Left ventricle myocardium inferior (tissue), 1 donor: ENCODE results near the gene NOVA2. TPM values are rescaled to one million over a fixed set of nuclear protein-coding genes. Genes with fewer than 3 reads are reported as not detected.

ENCODE experiments used
- DNase-seq: peaks from one replicate; pipeline ENCODE4 v3.0.0-alpha.2; 2020
- H3K27ac ChIP-seq: fragments of 200-600 bp; replicated peaks from 2 replicates; pipeline ENCODE4 v1.8.0; 2021
- H3K27me3 ChIP-seq: fragments of 200-600 bp; 2 replicates; pipeline ENCODE4 v1.8.0; 2021; ENCODE audit warnings: low read depth
- H3K36me3 ChIP-seq: fragments of 200-600 bp; 2 replicates; pipeline ENCODE4 v1.8.0; 2021
- H3K4me1 ChIP-seq: fragments of 200-600 bp; 2 replicates; pipeline ENCODE4 v1.8.0; 2021
- H3K4me3 ChIP-seq: fragments of 200-600 bp; 2 replicates; pipeline ENCODE4 v1.8.0; 2021; ENCODE audit warnings: mild to moderate bottlenecking, moderate library complexity
- H3K9me3 ChIP-seq: fragments of 200-600 bp; replicated peaks from 2 replicates; pipeline ENCODE4 v1.8.0; 2021
- intact Hi-C: fragments of 100-400 bp; cut with micrococcal nuclease; formaldehyde crosslinking; loops from one replicate; pipeline ENCODE4 v1.11.0; 2022
- total RNA-seq: library from RNA; stranded (reverse); fragmentation: NEBNext Ultra II Directional; extraction: Animal tissue kit (Norgen Biotek cat#: 25700); gene quantifications from one replicate; pipeline ENCODE4 v1.2.1, GENCODE V29; 2021
- TF ChIP-seq, protein P1 (sequence below): fragments of 200-600 bp; IDR thresholded peaks from 2 replicates; pipeline ENCODE4 v1.8.0; 2021; ENCODE audit warnings: antibody characterized with exemption, mild to moderate bottlenecking, borderline replicate concordance
- donor health status: DM: no; HTN: yes; CAD: no; lungs with severe emphysema.

Gene NOVA2
- total RNA-seq, 1 donor from 2014 or later: 5.0 TPM

DNA sequence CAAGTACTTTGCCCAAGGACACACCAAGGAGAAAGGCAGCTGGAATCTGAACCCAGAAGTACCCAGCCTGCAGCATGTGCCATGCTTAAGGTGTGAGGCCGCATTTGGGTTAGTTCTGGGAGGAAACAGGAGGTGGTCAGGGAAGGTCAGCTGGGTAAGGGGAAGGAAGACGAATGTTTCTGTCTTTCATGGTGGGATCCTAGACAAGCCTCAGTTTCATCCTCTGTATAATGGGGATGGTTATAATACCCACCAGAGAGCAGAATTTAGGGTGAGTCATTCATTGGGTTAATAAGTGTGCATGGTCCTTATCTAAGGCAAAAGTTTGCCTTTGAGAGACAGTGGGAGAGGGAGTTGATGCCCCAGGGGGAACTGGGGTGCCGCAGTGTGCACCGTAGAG lies 25.2 kb upstream of the NOVA2 start:
- peaks cover 28% of the 10 kb centered on the region for H3K27me3 ChIP-seq
- intact Hi-C loops: no loop called here

DNA sequence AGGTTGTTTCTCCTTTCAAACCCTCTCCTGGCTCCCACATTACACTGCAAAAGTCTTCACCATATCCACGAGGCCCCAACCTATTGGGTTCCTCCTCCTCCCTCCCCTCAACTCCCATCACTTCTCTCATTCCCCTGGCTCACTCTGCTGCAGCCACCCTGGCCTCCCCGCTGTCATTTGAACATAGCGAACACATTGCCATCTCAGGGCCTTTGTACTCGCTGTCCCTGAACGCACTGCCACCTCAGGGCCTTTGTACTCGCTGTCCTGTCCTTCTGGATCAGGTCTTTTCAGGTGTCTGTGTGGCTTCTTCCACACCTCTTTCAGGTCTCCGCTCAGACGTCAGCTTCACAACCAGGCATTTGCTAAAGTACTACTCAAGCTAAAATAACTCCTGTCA lies 23.3 kb upstream of the NOVA2 start:
- H3K9me3 ChIP-seq: no peaks in the 10 kb centered on the region
- peaks cover 31% of the 10 kb centered on the region for H3K4me1 ChIP-seq
- no peak for DNase-seq
- H3K4me3 ChIP-seq: no peak overlapping the region
- peaks cover 28% of the 10 kb centered on the region for H3K27me3 ChIP-seq
- TF ChIP-seq, protein P1, sequence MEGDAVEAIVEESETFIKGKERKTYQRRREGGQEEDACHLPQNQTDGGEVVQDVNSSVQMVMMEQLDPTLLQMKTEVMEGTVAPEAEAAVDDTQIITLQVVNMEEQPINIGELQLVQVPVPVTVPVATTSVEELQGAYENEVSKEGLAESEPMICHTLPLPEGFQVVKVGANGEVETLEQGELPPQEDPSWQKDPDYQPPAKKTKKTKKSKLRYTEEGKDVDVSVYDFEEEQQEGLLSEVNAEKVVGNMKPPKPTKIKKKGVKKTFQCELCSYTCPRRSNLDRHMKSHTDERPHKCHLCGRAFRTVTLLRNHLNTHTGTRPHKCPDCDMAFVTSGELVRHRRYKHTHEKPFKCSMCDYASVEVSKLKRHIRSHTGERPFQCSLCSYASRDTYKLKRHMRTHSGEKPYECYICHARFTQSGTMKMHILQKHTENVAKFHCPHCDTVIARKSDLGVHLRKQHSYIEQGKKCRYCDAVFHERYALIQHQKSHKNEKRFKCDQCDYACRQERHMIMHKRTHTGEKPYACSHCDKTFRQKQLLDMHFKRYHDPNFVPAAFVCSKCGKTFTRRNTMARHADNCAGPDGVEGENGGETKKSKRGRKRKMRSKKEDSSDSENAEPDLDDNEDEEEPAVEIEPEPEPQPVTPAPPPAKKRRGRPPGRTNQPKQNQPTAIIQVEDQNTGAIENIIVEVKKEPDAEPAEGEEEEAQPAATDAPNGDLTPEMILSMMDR: no peak
- peaks cover 8% of the 10 kb centered on the region for H3K36me3 ChIP-seq
- no peak overlapping the region for H3K27ac ChIP-seq
- intact Hi-C loops: no loop called here

More for the DNA sequence above, 25.2 kb upstream of the NOVA2 start:
- H3K4me3 ChIP-seq: no peak overlapping the region
- TF ChIP-seq, protein P1: no peak
- no peaks in the 10 kb centered on the region for H3K9me3 ChIP-seq
- no peak overlapping the region for H3K27ac ChIP-seq
- H3K36me3 ChIP-seq: peaks cover 15% of the 10 kb centered on the region
- peaks cover 31% of the 10 kb centered on the region for H3K4me1 ChIP-seq
- DNase-seq: no peak

DNA sequence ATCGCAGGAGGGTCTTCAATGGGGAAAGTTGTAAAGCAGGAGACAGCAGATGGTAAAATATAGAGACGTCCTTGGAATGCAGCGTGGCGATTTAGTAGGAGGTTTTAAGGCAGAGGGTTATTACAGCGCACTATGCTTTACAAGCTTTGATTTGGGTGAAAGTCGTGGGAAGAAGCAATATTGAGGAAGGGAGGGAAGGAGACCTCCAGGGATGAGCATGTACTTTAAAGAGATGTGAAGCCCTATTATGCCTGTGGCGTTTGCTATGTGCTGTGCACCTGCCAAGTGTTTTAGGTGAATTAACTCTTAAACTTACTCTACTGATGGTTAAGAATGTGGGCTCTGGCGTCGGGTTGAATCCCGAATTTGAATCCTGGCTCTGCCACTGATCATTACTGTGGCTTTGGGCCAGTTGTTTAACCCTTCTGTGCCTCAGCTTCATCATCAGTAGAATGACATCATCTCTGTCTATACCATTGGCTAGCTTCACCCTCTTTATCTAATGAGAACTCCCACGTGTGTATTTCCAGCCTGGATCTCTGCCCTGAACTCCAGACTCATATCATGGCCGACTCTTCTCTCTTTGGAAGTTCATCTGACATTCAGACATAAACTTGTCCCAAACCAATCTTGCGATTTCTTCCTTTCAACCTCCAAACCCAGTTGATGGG lies 22.2 kb upstream of the NOVA2 start:
- Histone ChIP-seq H3K27me3 (peaks cover 23% of the 10 kb centered on the region), H3K36me3 (peaks cover 8% of the 10 kb centered on the region), H3K4me3 (peak overlapping the region; percentile 80), H3K9me3 (no peaks in the 10 kb centered on the region), H3K27ac (peak overlapping the region; percentile 80), H3K4me1 (peaks cover 28% of the 10 kb centered on the region)
- TF ChIP-seq, protein P1: no peak
- intact Hi-C loops: no loop called here
- no peak for DNase-seq

DNA sequence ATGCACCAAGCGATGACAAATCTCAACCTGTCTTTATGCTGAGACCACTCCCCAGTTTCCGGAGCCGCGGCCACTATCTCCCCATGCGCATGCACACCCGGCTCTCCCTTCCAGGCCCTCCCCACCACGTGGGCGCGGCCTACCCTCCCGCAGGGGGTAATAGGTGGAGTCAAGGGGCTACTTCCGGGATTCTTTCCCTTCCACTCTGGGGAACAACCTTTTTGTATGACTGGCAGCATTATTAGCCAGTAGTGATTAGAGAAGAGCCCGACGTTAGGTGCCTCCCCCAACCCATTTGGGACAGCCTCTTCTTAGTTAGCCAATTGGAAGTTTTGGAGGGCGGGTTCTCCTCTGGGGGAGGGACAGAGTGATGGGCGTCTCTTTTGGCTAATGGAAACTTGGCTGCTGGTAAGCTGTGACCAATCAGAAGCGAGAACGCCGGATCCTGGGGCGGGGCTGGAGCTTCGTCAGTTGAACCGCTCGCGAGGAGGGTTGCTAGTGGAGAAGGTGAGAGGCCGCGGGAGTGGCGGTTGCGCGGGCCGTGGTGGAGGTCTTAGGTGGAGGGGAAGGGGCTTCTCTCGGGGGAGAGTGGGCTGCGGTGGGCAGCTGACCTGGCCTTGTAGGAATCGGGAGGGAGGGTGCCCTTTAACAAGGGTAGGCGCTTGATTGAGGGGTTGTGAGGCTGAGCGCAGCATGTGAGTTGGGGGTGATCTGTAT lies 21.5 kb upstream of the NOVA2 start, which contains the start of gene CCDC61:
CCDC61 (plus strand) TSS at position 470 of the 717 bp plus-strand sequence. CDS start 7,552 bp downstream, outside the sequence.
- peak within 1 kb of the TSS; percentile 80 for H3K27ac ChIP-seq
- intact Hi-C loops: no loop called here
- DNase-seq: peak; percentile 92
- H3K36me3 ChIP-seq: peaks cover 8% of the 10 kb centered on the region
- no peaks in the 10 kb centered on the region for H3K9me3 ChIP-seq
- H3K4me1 ChIP-seq: peaks cover 21% of the 10 kb centered on the region
- H3K4me3 ChIP-seq: peak within 1 kb of the TSS; percentile 80
- TF ChIP-seq, protein P1: no peak
- peaks cover 16% of the 10 kb centered on the region for H3K27me3 ChIP-seq

DNA sequence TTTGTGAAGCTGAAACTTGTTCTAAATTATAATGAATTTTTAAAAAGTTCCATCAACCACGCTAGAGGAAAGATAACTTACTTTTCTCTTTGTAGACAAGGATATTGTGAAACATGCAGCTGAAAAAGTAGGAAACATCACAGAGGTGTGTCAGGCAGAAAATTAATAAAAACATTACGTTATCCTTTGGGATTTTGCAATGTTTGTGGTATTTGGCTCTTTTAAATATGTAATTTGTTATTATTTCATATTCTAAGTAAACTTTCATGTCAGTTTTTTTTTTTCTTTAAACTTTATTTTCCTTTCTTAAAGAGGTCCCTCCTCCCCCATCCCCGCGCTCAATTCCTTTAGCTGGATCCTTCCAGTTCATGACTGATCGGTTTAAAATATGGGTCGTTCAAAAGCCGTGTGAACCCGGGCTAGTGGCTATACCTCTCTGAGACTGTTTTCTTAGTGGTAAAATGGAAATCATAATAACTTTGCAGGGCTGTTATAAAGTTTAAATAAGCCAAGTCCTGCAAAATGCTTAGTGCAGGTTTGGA lies 20.9 kb upstream of the NOVA2 start:
- TF ChIP-seq, protein P1: no peak
- peak overlapping the region; percentile 80 for H3K4me3 ChIP-seq
- H3K4me1 ChIP-seq: peaks cover 20% of the 10 kb centered on the region
- H3K27ac ChIP-seq: peak overlapping the region; percentile 59
- peaks cover 9% of the 10 kb centered on the region for H3K27me3 ChIP-seq
- DNase-seq: no peak
- H3K36me3 ChIP-seq: peaks cover 8% of the 10 kb centered on the region
- intact Hi-C loops: no loop called here
- no peaks in the 10 kb centered on the region for H3K9me3 ChIP-seq
